Prostate gland (tissue), 2 donors: ENCODE measurements around the gene PTRHD1.

Source experiments
- CTCF ChIP-seq, 4 experiments: fragments of 200-600 bp in 2 of 4; fragments of 450-650 bp in 2 of 4; sonication (generic) in 2 of 4; IDR thresholded peaks; 1 replicate in 3 of 4; 2 replicates in 1 of 4; pipeline ENCODE4 v1.5.1; 2016 to 2019; ENCODE audit warnings: antibody characterized with exemption in 4 of 4, mild to moderate bottlenecking in 2 of 4, moderate library complexity in 2 of 4
- POLR2A ChIP-seq: fragments of 450-650 bp; IDR thresholded peaks from one replicate; pipeline ENCODE4 v1.6.1; 2016; ENCODE audit warnings: antibody characterized with exemption, mild to moderate bottlenecking
- POLR2AphosphoS5 ChIP-seq: sonication (generic); formaldehyde crosslinking; IDR thresholded peaks from one replicate; pipeline ENCODE4 v1.6.1; 2017; ENCODE audit warnings: antibody characterized with exemption

DNA sequence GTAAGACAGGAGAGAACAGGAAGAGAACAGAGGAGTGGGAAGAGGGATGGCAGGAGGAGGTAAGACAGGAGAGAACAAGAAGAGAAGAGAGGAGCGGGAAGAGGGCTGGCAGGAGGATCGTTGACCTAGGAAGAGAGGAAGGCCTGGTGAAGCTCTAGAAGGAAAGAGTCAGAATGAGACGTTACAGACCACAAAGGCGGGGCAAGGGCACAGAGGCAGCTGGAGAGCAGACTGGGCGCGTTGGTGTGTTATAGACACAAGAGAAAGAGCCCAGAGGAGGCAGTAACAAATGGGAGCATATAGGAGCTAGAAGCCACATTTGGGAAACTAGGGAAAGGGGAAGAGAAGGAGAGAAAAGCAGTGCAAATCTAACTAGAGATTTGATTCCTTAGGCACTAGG, 26.6 kb downstream of the PTRHD1 start:
- TF ChIP-seq POLR2A (no peak), CTCF (IDR thresholded peaks at IDR 0.05) (no peak), POLR2AphosphoS5 (no peak)
